GM21528 (cell line): ENCODE results near the gene GSKIP.

Source experiments
- ATAC-seq: cut with Tn5 transposase; IDR thresholded peaks from one replicate; pipeline ENCODE4 v1.9.1; 2021; ENCODE audit warnings: mild to moderate bottlenecking, moderate library complexity; ENCODE audit not compliant: unreplicated experiment, low FRiP score

GSKIP gene

DNA sequence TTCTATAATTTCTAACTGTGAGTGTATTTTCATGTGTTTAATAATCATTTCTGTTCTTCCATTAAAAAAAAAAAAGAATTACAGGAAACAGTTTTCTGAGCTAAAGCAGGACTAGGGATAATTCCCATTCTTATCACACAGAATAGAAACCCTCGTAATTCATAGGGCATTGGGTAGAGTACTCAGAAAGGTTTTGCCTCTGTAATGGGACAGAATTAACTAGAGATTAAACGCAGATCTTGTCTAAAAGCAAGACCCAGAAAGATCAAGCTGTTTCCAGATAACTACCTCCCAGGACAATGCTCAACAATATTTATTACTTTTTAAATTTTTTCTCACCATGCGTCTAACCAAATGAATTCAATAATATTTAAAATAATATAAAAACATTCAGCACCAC lies 10.2 kb downstream of the GSKIP start:
- no peak for ATAC-seq

DNA sequence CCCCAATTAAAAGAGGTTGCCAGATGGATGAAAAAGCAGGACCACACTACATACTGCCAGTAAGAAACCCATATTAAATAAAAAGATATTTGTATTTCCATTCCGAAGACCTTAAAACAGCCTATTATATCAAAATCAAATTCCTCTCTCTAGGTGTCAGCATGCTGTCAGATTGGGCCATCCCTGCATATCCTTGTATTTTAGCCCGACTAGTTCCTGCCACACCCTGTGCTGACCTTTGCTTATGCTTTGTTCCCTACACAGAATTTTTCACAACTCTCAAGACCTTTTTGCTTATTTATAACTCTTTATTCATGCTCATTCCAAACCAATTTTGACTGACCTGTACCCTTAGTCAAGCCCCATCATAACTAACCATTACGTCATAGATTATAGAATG lies 12.8 kb downstream of the GSKIP start:
- ATAC-seq: no peak

DNA sequence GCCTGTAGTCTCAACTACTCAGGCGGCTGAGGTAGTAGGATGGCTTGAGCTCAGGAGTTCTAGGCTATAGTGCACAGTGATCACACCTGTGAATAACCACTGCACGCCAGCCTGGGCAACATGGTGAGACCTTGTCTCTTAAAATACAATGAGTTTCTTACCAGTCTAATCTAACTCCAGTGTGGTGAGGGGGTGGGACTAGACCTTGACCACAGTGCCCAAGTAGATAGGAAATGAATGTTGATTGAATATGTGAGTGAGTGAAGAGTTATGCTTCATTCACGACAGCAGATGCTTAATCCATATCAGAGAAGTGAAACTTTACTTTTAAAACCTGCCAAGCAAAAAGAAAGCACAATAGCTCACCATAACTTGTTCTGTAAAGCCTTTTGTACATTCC lies 17.4 kb downstream of the GSKIP start:
- peak; percentile 54 for ATAC-seq

DNA sequence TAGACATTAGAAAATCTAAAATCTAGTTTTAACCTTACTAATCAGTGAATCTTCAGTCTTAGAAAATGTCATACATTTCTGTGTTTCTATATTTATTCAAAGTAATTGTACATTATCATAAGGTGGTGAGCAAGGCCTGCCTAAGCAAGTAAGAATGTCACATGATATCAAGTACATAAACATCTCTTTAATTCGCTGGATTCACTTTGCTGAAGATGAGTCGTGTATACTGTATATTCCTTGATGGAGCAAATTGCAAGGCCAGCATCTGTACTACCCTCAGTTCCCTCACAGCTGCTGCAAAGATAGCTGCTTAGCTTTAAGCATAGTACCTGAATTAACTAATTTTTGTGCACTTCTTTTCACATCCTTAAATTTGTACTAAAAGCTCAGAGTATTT lies 20.1 kb downstream of the GSKIP start:
- no peak for ATAC-seq

DNA sequence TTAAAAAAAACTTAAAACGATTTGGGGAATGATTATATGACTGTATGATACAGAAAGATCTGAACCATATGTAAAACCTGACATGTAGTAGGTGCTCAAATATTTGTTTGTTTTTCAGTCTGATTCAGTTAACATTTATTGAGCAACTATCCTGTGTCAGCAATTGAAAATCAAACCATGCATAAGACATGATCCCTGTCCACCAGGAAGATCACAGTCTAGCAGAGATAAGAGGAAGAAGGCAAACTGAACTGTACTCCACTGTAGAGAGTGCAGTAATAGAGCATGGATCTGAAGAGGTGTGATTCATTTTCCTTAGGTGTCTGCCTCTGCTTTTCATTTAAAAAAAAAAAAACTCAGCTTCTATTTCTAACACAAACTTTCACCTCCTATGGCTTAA lies 20.7 kb downstream of the GSKIP start:
- ATAC-seq: no peak

DNA sequence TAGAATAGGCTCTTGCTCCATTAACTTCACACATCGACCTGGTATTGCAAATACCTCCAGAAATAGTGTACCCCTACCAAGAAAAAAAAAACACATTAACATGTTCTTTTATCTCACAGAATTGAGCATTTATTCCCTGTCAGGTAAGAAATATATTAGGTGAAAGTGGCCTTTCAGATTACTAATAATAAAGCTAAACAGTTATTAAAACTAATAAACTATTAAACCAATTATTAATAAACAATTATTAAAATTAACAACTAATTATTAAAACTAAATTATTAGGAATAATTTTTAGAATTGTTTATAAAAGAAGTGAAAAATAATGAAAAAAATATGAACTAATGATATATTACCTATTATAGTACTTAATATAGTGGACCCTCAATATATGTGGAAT lies 21.4 kb downstream of the GSKIP start:
- ATAC-seq: no peak

DNA sequence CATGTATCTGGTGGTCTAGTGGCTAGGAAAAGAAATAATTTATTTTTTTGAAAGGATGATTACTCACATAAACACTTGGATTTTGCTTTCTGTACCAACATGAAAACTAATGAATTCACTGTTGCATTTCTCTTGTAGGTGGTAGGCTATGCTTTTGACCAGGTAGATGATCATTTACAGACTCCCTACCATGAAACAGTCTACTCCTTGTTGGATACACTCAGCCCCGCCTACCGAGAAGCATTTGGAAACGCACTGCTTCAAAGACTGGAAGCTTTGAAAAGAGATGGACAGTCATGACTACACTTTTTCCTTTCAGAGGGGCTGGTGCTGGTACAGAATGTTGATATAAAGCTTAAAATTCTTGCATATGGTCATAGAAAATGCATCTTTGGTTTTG lies 22.1 kb downstream of the GSKIP start:
- ATAC-seq: no peak

DNA sequence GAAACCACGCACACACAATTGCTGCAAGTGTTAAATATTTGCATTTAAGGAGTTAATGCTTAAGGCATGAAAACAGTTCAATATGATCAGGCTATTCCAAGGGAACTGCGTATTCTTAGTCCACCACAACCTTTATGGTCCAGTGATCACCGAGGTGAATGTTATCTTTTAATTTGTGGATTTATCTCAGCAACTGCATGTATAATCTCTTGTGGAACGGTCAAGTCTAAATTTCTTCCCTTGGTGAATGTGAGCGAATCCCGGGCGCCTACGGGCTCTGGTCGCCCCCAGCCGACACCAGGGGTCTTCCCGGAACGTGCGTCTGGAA lies 27.6 kb downstream of the GSKIP start:
- no peak for ATAC-seq

DNA sequence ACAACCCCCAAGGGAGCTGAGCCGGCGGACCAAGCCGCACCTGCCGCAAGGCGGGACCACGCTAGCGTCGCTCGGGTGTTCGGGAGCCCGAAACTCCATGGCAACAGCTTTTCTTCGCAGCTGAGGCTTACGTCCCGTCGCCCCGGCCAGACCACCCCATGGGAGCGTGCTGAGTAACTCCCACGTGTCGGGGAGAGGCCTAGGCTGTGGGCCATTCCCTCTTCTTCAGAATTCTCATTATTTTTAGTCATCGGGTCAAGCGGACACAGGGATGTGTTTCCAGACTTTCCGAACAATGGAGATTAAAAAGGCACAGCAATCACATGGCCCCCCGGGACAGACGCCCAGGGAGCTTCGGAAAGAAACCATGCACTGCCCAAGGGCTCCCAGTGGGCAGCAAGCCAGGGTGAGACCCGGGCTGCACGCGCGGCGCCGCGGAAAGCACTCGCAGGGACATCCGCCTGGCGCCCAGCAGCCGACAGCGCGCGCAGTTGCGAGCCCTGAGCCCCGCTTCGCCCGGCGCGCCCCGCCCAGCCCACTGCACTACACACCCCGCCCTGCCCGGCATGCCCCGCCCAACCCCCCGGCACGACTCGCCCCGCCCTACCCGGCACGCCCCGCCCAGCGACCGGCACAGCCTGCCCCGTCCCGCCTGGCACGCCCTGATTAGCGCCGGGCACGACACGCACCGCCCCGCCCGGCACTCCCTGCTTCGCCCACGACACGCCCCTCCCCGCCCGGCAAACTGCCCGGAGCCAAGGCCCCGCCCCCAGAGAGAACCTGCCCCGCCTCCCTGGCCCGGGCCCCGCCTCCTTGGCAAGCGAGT lies 28.2 kb downstream of the GSKIP start:
- peak; percentile 92 for ATAC-seq

DNA sequence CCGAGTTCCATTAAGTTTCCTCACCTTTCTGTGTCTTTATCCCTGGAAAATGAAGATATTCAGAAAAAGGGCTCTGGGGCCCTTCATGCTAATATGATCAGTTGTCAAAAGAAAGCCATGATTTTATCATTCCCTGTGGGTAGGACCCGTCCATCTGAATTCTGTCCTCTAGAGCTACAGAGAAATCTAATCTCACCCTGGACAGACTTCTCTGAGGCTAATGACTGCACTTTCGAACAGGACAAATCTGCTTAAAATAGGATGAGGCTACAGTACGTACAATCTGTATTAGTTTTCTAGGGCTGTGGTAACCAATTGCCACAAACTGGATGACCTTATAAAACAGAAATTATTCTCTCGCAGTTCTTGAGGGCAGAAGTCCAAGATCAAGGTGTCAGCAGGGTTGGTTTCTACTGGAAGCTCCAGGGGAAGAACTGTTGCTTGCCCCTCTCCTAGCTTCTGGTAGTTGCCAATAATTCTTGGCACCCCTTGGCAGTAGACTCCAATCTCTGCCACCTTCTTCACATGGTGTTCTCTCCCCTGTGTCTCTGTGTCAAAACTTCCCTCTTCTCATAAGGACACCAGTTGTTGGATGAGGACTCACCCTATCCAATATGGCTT lies 29.9 kb downstream of the GSKIP start:
- no peak for ATAC-seq

DNA sequence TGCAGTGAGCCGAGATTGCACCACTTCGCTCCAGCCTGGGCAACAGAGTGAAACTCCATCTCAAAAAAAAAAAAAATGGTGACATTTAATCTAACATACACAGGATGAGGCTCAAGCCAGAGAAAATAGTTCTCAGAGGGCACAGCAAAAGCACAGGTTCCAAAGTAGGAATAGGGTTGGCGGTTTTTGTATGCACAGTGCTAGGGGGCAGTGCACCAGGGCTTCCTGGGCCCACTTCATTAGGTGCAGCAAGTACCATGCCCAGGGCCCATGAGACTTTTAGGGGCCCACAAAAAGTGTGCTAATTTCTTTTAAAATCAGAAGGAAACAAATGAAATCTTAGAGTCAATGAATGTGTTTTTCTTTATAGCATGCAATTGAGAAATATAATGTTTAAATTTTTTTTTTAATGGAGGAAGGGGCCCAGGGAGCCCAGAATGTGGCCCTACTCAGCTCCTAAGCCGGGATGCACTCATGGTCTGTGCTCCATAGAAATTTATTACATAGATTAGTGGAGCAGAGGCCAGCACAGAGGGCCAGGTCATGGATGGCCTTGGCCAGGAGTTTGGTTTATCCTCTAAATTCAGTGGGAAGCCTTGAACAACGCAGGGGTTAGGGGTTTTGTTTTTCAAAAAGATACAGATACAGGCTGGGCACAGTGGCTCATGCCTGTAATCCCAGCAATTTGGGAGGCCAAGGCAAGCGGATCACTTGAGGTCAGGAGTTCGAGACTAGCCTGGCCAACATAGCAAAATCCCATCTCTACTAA lies 30.9 kb downstream of the GSKIP start:
- no peak for ATAC-seq

DNA sequence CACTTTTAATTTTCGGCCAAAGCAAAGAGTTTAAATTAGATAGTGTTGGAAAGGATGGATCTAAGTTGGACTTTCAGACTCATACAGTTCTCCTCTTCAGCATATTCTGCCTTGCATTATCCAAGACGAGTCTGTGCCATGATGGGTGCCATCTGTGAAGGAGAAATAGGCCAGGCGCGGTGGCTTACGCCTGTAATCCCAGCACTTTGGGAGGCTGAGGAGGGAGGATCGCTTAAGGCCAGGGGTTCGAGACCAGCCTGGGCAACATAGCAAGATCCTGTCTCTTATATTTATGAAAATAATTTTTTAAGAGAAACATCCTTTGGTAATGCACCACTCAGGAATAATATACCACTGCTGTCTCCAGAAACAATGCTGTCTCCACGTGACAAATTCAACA lies 35.1 kb downstream of the GSKIP start:
- ATAC-seq: no peak

DNA sequence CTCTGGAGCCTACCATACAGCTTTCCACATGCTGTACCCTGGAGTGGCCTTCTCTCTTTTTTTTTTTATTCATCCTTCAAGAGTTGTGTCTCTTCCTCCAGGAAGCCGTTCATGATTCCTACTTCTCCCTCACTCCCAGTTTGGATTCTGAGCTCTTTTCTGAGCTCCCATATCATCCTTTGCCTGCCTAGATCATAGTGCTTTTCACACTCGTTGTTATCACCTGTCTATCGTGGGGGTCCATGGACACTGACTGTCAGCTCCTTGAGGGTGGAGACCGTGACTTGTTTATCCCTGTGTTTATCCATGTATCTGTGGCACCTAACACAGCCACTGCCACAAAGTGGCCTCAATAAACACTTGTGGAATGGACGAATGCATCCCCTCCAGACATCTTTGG lies 35.6 kb downstream of the GSKIP start:
- no peak for ATAC-seq

DNA sequence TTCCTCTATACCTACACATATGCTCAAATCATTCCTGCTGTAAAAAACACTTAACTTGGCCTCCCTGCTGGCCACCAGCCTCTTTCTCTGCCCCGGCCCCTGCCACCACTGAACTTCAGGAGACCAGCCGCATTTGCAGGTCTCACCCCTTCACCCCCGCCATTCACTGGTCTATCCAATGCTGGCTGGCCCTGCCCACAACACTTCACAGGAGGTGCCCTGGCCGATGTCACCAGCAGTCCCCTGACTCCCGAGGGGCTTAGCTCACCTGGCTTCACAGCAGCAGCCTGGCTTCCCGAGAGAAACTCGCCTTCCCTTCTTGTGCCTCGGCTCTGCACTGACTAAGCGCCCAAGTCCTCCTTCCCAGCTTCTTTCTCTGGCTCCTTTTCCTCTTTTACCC lies 36.1 kb downstream of the GSKIP start:
- ATAC-seq: no peak

DNA sequence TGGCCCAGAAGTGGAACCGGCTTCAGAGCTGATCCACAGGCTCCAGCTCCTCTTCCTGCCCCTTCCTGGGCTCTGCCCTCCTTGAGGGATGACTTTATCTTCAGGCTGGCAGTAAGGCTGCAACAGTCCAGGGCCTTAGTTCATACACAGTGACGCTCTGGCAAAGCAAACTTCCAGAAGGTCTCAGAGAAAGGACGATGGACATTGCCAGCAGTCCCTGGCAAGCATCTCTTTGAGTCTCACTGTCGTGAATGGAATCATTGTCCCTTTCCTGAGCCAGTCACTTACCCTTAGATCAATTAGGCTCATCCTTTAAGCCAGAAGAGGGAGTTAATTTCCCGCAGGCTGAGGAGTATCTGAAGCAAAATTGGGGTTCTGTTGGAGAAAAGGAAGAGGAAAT lies 37.2 kb downstream of the GSKIP start:
- no peak for ATAC-seq

DNA sequence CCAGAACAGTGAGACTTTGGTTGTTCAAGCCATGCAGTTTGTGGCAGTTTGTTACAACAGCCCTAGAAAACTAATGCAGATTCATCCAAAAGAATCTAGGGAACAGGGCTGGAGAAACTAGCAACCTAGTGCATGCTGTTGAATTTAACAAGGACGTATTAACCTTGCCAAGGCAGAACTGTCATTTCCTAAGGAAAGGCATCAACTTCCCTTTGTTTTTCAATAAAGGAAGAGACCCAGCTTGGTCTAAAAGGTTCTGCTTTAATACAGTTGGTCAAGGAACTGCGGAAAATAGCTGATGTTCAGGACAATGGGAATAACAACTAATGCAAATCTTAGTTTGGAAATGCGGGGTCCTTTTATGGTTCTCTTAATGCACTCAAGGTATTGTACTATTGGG lies 40.1 kb downstream of the GSKIP start:
- no peak for ATAC-seq

DNA sequence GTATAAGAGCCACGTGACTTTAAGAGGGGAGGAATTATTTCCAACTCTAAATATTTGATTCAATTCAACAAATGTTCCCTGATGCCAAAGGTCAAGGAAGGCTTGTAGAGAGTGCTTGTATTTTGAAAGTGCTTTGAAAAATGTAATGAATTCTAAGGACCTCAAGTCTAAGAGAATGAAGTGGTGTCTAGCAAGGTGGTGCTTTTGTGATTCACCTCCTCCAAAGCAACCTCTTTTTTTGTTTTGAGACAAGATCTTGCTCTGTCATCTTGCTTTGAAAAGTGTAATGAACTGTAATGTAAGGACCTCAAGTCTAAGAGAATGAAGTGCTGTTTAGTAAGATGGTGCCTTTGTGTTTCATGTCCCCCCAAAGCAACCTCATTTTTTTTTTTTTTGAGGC lies 42.4 kb downstream of the GSKIP start:
- ATAC-seq: no peak

DNA sequence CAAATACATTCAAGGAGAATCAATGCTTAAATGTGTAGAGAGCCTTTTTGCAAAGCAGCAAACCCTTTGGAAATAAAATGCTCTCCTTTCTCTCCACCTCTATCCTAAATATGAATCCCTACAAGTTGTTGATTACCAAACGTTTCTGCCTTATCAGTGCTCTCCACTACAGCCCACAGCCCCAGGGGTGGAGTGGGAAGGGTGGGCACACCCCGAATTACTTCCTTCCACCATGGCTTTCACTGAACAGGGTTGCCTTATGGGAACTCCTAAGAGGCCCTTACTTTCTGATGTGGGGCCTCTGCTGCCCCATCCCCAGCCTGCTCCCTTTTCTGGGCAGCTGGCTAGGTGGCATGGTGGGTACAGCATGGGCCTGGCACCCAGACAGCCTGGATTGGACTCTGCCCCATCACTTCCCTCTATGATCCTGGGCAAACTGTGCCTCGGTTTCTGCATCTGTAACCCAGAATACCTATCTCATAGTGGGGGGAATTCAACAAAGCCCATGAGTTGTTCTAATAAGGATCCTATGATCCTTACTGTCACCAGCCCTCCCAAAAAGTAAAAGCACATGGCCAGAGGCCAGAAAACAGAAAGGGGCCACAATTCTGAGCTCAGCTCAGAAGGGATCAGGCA lies 44.7 kb downstream of the GSKIP start:
- no peak for ATAC-seq

DNA sequence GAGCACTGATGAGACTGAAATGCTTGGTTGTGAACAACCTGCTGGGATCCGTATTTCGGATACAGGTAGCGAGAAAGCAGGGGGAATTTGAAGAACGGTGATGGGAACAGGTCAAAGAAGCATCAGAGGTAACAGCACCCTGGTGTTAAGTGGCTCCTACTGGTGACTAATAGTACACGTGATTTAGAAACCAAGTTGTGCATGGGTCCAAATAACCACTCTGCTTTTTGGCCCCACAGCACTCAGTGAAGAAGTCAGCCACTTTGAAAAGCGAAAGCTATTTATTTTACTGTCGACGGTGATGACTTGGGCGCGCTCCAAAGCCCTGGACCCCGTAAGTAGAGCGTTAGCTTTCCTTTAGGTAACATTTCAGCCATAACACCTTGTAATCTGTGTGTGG lies 45.3 kb downstream of the GSKIP start:
- ATAC-seq: no peak

DNA sequence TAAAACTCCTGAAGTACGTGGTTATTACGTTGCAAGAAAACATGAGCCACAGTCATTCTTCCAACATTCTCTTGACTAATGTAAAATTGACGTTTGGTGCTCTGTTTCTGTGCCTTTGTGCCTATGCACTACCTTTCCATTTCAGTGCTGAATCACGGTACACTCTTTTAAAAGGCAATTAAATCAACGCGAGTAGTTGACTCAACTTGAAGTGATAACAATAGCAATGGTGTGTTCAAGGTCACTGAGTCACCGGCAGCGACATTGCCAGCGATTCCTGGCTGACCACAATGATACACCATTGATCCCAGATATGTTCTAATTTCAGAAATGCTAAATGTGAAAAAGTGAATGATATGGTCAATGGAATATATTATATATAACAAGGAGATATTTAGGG lies 46.4 kb downstream of the GSKIP start:
- no peak for ATAC-seq

DNA sequence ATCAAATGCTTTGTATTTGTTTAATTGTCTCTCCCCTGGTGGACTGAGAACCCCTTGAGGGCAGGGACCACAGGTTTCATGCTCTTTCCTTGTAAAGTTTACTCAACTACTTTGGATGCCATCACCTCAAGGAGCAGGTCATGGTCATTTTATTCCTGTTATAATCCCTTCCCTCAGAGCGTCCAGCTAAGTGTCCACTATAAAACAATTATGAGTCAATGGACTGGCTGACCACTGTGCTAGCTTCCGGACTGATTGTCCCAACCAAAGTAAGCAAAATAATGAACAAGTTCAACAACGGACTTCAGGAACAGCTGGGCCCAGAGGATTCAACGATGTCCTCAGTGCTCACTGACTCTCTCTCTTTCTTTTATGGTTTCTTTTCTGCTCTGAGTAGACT lies 46.8 kb downstream of the GSKIP start:
- ATAC-seq: no peak
